ENCODE data around the gene GABPB1. TPM values are rescaled to one million over a fixed set of nuclear protein-coding genes. Genes with fewer than 3 reads are reported as not detected.

GABPB1 gene
- total RNA-seq, 1 experiment from 2014 or later: 39.7 TPM

DNA sequence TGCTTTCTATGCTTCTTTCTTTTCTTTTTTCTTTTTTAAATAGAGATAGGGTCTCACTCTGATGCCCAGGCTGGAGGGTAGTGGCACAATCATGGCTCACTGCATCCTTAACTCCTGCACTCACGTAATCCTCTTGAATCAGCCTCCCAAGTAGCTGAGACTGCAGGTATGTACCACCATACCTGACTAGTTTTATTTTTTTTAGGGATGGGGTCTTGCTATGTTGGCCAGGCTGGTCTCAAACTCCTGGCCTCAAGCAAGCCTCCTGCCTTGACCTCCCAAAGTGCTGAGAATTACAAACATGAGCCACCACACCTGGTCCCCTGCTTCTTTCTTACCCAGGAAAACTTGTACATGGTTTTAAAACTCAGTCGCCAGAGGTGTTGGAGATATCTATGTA is 65.2 kb downstream of the GABPB1 start:
- Histone ChIP-seq H3K9me2 (replicated peaks; ENCODE audit: low read length) (no peaks in the 10 kb centered on the region), H3K9me3 (ENCODE audit: low read length) (no peaks in the 10 kb centered on the region), H3K79me2 (ENCODE audit: low read length) (no peaks in the 10 kb centered on the region), H3K36me3 (ENCODE audit: low read depth, low read length) (0 out of 2 replicates have a peak, but pooled peaks cover 15% of the 10 kb centered on the region), H4K20me1 (ENCODE audit: low read length) (no peaks in the 10 kb centered on the region), H3K27ac (ENCODE audit: low read length) (no peak overlapping the region), H3K9ac (ENCODE audit: low read length) (no peak overlapping the region), H3F3A (ENCODE audit: low read length, unreplicated experiment) (no peaks in the 10 kb centered on the region), H2AFZ (ENCODE audit: low read length) (no peak overlapping the region), H3K4me3 (ENCODE audit: low read length) (no peak overlapping the region), H3K4me1 (ENCODE audit: insufficient read depth, low read length) (no peaks in the 10 kb centered on the region), H3K27me3 (ENCODE audit: low read length) (no peaks in the 10 kb centered on the region), H3K4me2 (ENCODE audit: low read length) (no peak overlapping the region)
- ChIA-PET POLR2A (ENCODE audit: unreplicated experiment) (no interaction called here), CTCF (no interaction called here)
- no TSS peak for BruUV-seq (replicated peaks)
- ATAC-seq (no peak), DNase-seq (no peak)
- intact Hi-C loops (cut with micrococcal nuclease): no loop called here
- TF ChIP-seq EZH2phosphoT487 (IDR thresholded peaks at IDR 0.05; ENCODE audit: borderline replicate concordance, low read length): no peak
- no peak for TF ChIP-seq EZH2 (IDR thresholded peaks at IDR 0.05; ENCODE audit: low read length, unreplicated experiment)

DNA sequence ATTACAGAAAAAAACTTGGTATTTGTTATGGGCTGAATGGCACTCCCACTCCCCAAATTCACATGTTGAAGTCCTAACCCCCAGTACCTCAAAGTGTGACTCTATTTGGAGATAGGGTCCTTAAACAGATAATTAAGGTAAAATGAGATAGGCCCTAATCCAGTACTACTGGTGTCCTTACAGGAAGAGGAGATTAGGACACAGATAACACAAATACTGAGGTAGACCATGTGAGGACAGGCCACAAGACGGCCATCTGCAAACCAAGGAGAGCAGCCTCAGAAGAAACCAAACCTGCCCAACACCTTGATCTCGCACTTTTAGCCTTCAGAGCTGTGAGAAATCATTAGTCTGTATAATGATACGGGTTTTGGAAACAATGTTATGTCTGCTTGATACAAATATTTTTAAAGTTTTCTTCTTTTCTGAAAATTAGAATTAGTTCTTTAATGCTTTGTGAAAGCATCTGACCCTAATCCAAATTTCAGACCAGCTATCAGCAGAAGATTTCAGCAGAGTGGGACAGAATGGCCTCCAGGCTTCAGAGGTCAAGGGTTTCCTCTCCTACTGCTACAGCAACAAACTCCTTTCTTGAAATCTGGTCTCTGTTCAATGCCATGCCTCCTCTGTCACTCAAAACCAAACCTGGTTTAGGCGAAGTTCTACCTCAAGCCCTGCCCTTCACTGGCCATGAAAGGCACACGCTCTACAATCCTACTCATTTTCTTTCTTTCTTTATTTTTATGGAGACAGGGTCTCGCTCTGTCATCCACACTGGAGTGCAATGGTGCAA is 67.5 kb downstream of the GABPB1 start:
- H3K9me2 ChIP-seq (replicated peaks; ENCODE audit: low read length): no peaks in the 10 kb centered on the region
- BruUV-seq (replicated peaks): no TSS peak
- ATAC-seq (no peak), DNase-seq (no peak)
- peaks cover 15% of the 10 kb centered on the region; the same call in 1 of the 2 replicates for H3K36me3 ChIP-seq (ENCODE audit: low read depth, low read length)
- H4K20me1 ChIP-seq (ENCODE audit: low read length): no peaks in the 10 kb centered on the region
- no peaks in the 10 kb centered on the region for H3K4me1 ChIP-seq (ENCODE audit: insufficient read depth, low read length)
- H2AFZ ChIP-seq (ENCODE audit: low read length): no peak overlapping the region
- no peak overlapping the region for H3K4me2 ChIP-seq (ENCODE audit: low read length)
- no peak overlapping the region for H3K4me3 ChIP-seq (ENCODE audit: low read length)
- H3K27me3 ChIP-seq (ENCODE audit: low read length): no peaks in the 10 kb centered on the region
- TF ChIP-seq EZH2 (IDR thresholded peaks at IDR 0.05; ENCODE audit: low read length, unreplicated experiment) (no peak), EZH2phosphoT487 (IDR thresholded peaks at IDR 0.05; ENCODE audit: borderline replicate concordance, low read length) (no peak)
- TF ChIP-seq, protein P1, sequence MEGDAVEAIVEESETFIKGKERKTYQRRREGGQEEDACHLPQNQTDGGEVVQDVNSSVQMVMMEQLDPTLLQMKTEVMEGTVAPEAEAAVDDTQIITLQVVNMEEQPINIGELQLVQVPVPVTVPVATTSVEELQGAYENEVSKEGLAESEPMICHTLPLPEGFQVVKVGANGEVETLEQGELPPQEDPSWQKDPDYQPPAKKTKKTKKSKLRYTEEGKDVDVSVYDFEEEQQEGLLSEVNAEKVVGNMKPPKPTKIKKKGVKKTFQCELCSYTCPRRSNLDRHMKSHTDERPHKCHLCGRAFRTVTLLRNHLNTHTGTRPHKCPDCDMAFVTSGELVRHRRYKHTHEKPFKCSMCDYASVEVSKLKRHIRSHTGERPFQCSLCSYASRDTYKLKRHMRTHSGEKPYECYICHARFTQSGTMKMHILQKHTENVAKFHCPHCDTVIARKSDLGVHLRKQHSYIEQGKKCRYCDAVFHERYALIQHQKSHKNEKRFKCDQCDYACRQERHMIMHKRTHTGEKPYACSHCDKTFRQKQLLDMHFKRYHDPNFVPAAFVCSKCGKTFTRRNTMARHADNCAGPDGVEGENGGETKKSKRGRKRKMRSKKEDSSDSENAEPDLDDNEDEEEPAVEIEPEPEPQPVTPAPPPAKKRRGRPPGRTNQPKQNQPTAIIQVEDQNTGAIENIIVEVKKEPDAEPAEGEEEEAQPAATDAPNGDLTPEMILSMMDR (conservative IDR thresholded peaks at IDR 0.05; ENCODE audit: low read depth, low read length): no peak
- H3F3A ChIP-seq (ENCODE audit: low read length, unreplicated experiment): no peaks in the 10 kb centered on the region
- no peak overlapping the region for H3K27ac ChIP-seq (ENCODE audit: low read length)
- ChIA-PET POLR2A (ENCODE audit: unreplicated experiment) (no interaction called here), CTCF (no interaction called here)
- no peak overlapping the region for H3K9ac ChIP-seq (ENCODE audit: low read length)
- H3K79me2 ChIP-seq (ENCODE audit: low read length): no peaks in the 10 kb centered on the region
- no peaks in the 10 kb centered on the region for H3K9me3 ChIP-seq (ENCODE audit: low read length)
- intact Hi-C loops (cut with micrococcal nuclease): no loop called here

DNA sequence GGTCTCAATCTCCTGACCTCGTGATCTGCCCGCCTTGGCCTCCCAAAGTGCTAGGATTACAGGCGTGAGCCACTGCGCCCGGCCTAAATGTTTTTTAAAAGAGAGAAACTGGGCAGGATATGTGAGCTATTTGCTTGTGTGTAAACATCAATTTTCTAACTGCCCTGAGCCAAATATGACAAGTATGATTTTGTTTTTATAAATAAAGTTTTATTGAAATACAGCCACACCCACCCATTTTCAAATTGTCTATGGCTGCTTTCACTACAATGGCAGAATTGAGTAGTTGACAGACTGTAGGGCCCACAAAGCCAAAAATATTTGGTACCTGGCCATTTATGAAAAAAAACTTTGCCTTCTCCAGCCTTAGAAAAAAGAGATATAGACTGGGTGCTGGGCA is 73.6 kb downstream of the GABPB1 start:
- no TSS peak for BruUV-seq (replicated peaks)
- H3K4me3 ChIP-seq (ENCODE audit: low read length): no peak overlapping the region
- H3K9ac ChIP-seq (ENCODE audit: low read length): no peak overlapping the region
- no peaks in the 10 kb centered on the region for H3K9me3 ChIP-seq (ENCODE audit: low read length)
- intact Hi-C loops (cut with micrococcal nuclease): no loop called here
- no peak overlapping the region for H3K27ac ChIP-seq (ENCODE audit: low read length)
- H2AFZ ChIP-seq (ENCODE audit: low read length): no peak overlapping the region
- no peaks in the 10 kb centered on the region for H3K4me1 ChIP-seq (ENCODE audit: insufficient read depth, low read length)
- H3K79me2 ChIP-seq (ENCODE audit: low read length): no peaks in the 10 kb centered on the region
- ChIA-PET CTCF (no interaction called here), POLR2A (ENCODE audit: unreplicated experiment) (no interaction called here)
- ATAC-seq: no peak
- no peaks in the 10 kb centered on the region for H3K27me3 ChIP-seq (ENCODE audit: low read length)
- H4K20me1 ChIP-seq (ENCODE audit: low read length): no peaks in the 10 kb centered on the region
- H3K4me2 ChIP-seq (ENCODE audit: low read length): no peak overlapping the region
- TF ChIP-seq EZH2phosphoT487 (IDR thresholded peaks at IDR 0.05; ENCODE audit: borderline replicate concordance, low read length): no peak
- peaks cover 6% of the 10 kb centered on the region; the same call in 1 of the 2 replicates for H3K36me3 ChIP-seq (ENCODE audit: low read depth, low read length)
- H3F3A ChIP-seq (ENCODE audit: low read length, unreplicated experiment): no peaks in the 10 kb centered on the region
- DNase-seq: no peak
- H3K9me2 ChIP-seq (replicated peaks; ENCODE audit: low read length): no peaks in the 10 kb centered on the region

Data from PC-3 (cell line).